K562 (cell line): Measurements from ENCODE around the gene PIK3CD. TPM values are rescaled to one million over a fixed set of nuclear protein-coding genes. Genes with fewer than 3 reads are reported as not detected.

Experiments
- ATAC-seq: fragments of 200-7000 bp; cut with Tn5 transposase; 3 replicates; pipeline ENCODE4 v1.9.1; 2020; ENCODE audit warnings: moderate library complexity
- BruUV-seq: library from RNA; stranded (reverse); fragments of 400-500 nt; replicated peaks from 2 replicates; lab custom pipeline; 2021; lab: Mats Ljungman, UMichigan
- CTCF ChIA-PET: fragments of 300-600 bp; formaldehyde crosslinking; extraction: SDS; loops from one replicate; lab custom pipeline; 2021; ENCODE audit warnings: low intra/inter-chr PET ratio; lab: Yijun Ruan, JAX
- POLR2A ChIA-PET: fragments of 300-600, 350-650 bp; sonication (Branson Sonifier 250); formaldehyde crosslinking; extraction: SDS; loops from one replicate; lab custom pipeline; 2021; ENCODE audit warnings: antibody characterized with exemption, inconsistent platforms; lab: Yijun Ruan, JAX
- DNase-seq, 4 experiments: peaks; one replicate each; pipeline versions ENCODE4 v3.0.0 to v3.0.0-alpha.2; 2011 to 2018; ENCODE audit warnings: low spot score in 3 of 4, mixed read lengths in 3 of 4; ENCODE audit errors: extremely low read depth in 1 of 4
- FAIRE-seq: peaks from 2 replicates; lab custom pipeline; 2011; peaks lifted over from hg19 to GRCh38; lab: Jason Lieb, UNC
- H2AFZ ChIP-seq: 2 replicates; pipeline ENCODE4 v1.6.0; 2011; ENCODE audit warnings: low read depth, low read length, control low read depth, inconsistent platforms
- H3K27ac ChIP-seq: fragments of 200-600 bp; 3 replicates; pipeline ENCODE4 v1.8.0; 2011; ENCODE audit warnings: low read depth, mild to moderate bottlenecking, control low read depth, inconsistent platforms, low read length, moderate library complexity, mixed read lengths; ENCODE audit errors: extremely low read depth
- H3K27me3 ChIP-seq, 2 experiments: fragments of 300-600 bp in 1 of 2; 2 replicates in 1 of 2; 3 replicates in 1 of 2; pipeline versions ENCODE4 v1.6.0 to v1.8.0; 2011; ENCODE audit warnings: inconsistent platforms in 2 of 2, low read length in 2 of 2, mild to moderate bottlenecking in 1 of 2, mixed read lengths in 1 of 2, moderate library complexity in 1 of 2; ENCODE audit not compliant: control insufficient read depth in 2 of 2, insufficient read depth in 2 of 2
- H3K36me3 ChIP-seq: fragments of 300-600 bp; 3 replicates; pipeline ENCODE4 v1.8.0; 2011; ENCODE audit warnings: mild to moderate bottlenecking, low read length, inconsistent platforms; ENCODE audit not compliant: control insufficient read depth, insufficient read depth
- H3K4me1 ChIP-seq, 2 experiments: fragments of 200-600 bp in 1 of 2; replicated peaks in 1 of 2; 2 replicates in 1 of 2; 3 replicates in 1 of 2; pipeline versions ENCODE4 v1.5.1 to v1.8.0; 2011; ENCODE audit warnings: inconsistent platforms in 2 of 2, low read length in 2 of 2, mild to moderate bottlenecking in 1 of 2, mixed read lengths in 1 of 2, moderate library complexity in 1 of 2; ENCODE audit not compliant: control insufficient read depth in 2 of 2, insufficient read depth in 2 of 2
- H3K4me2 ChIP-seq: 2 replicates; pipeline ENCODE4 v1.6.1; 2011; ENCODE audit warnings: low read length, control low read depth, inconsistent platforms, mixed read lengths; ENCODE audit not compliant: insufficient read depth
- H3K4me3 ChIP-seq: fragments of 200-600 bp; sonication (generic), shearing (Covaris generic); 2 replicates; pipeline ENCODE4 v1.5.1; 2016; ENCODE audit warnings: control low read depth, inconsistent platforms
- H3K79me2 ChIP-seq: fragments of 200-600 bp; 3 replicates; pipeline ENCODE4 v1.8.0; 2011; ENCODE audit warnings: low read length, inconsistent platforms; ENCODE audit not compliant: control insufficient read depth, insufficient read depth
- H3K9ac ChIP-seq, 2 experiments: 2 replicates each; pipeline versions ENCODE4 v1.6.0 to v1.6.1; 2011; ENCODE audit warnings: low read depth in 2 of 2, low read length in 2 of 2, control low read depth in 1 of 2, inconsistent platforms in 1 of 2, mild to moderate bottlenecking in 1 of 2, mixed read lengths in 1 of 2; ENCODE audit not compliant: insufficient read depth in 1 of 2
- H3K9me1 ChIP-seq: one replicate; pipeline ENCODE4 v1.6.0; 2011; ENCODE audit warnings: inconsistent platforms, mild to moderate bottlenecking, low read length, moderate library complexity; ENCODE audit not compliant: control insufficient read depth, insufficient read depth
- H3K9me3 ChIP-seq: replicated peaks from 2 replicates; pipeline ENCODE4 v1.5.1; 2011; ENCODE audit warnings: low read depth, low read length, inconsistent platforms; ENCODE audit not compliant: control insufficient read depth, insufficient read depth
- H4K20me1 ChIP-seq: replicated peaks from 2 replicates; pipeline ENCODE4 v1.6.1; 2011; ENCODE audit warnings: low read length, inconsistent platforms, mixed read lengths; ENCODE audit not compliant: control insufficient read depth, insufficient read depth
- EGR1 ChIP-seq: fragments of 450-650 bp; conservative IDR thresholded peaks from 2 replicates; pipeline ENCODE4 v1.6.1; 2017; ENCODE audit warnings: mild to moderate bottlenecking
- HDAC2 ChIP-seq: fragments of 450-650 bp; IDR thresholded peaks from 2 replicates; pipeline ENCODE4 v1.6.1; 2016; ENCODE audit warnings: mild to moderate bottlenecking
- KAT7 ChIP-seq: sonication (generic); formaldehyde crosslinking; IDR thresholded peaks from 2 replicates; pipeline ENCODE4 v1.8.0; 2022; ENCODE audit warnings: missing genetic modification reagents, mild to moderate bottlenecking, borderline replicate concordance
- NRF1 ChIP-seq, 2 experiments: fragments of 450-650 bp; IDR thresholded peaks in 1 of 2; conservative IDR thresholded peaks in 1 of 2; 2 replicates each; pipeline ENCODE4 v1.6.1; 2014; ENCODE audit warnings: mild to moderate bottlenecking in 2 of 2
- PPARD ChIP-seq: fragments of 250-450 bp; sonication (Bioruptor Pico); IDR thresholded peaks from 2 replicates; pipeline ENCODE4 v1.8.0; 2022; ENCODE audit warnings: inconsistent platforms, mild to moderate bottlenecking, moderate library complexity
- TEAD2 ChIP-seq: fragments of 450-650 bp; IDR thresholded peaks from 2 replicates; pipeline ENCODE4 v1.6.1; 2016; ENCODE audit warnings: missing genetic modification characterization, control low read depth, missing compliant biosample characterization
- ZNF445 ChIP-seq: fragments of 250-450 bp; sonication (Bioruptor Pico); IDR thresholded peaks from 2 replicates; pipeline ENCODE4 v1.4.0; 2020; ENCODE audit warnings: low read depth, mild to moderate bottlenecking, moderate library complexity
- ZNF778 ChIP-seq: fragments of 450-650 bp; formaldehyde crosslinking; IDR thresholded peaks from 2 replicates; pipeline ENCODE4 v1.4.0; 2020; ENCODE audit warnings: mild to moderate bottlenecking, moderate library complexity
- WGBS: fragments of 100-300 bp; shearing (Covaris generic); methylation state at CpG from one replicate; pipeline ENCODE4 v1.1.6; 2016; ENCODE audit warnings: low coverage, mixed read lengths; ENCODE audit not compliant: insufficient coverage; ENCODE audit errors: missing lambda C conversion rate; 5-methylcytosine and 5-hydroxymethylcytosine counted together
- in situ Hi-C: fragments of 300-500 bp; cut with MboI; formaldehyde crosslinking; loops from 4 replicates; pipeline ENCODE4 v1.15.0; 2018; ENCODE audit warnings: inconsistent platforms, mixed read lengths
- intact Hi-C: fragments of 100-400 bp; cut with micrococcal nuclease; formaldehyde crosslinking; loops from 2 replicates; pipeline ENCODE4 v1.14.2; 2022
- polyA plus RNA-seq, 8 experiments: library from polyadenylated mRNA; depleted of rRNA in 4 of 8; stranded (reverse) in 5 of 8; unstranded in 3 of 8; fragments of >200 nt; fragmentation: Nextera tagmentation in 2 of 8; fragmentation: Illumina TruSeq in 1 of 8; extraction: Ambion mirVana in 2 of 8; extraction: Trizol in 1 of 8; gene quantifications; 2 replicates each; pipeline versions ENCODE4 v1.2.1 to v1.2.3, GENCODE V29; 2011 to 2014; ENCODE audit warnings: inconsistent platforms in 1 of 8, missing spikeins in 1 of 8
- total RNA-seq, 7 experiments: library from RNA; depleted of rRNA in 6 of 7; stranded (reverse); fragments of >200 nt in 6 of 7; fragmentation: Illumina TruSeq in 2 of 7; extraction: Trizol in 2 of 7; gene quantifications; 2 replicates each; pipeline versions ENCODE4 v1.2.1 to v1.2.3, GENCODE V29; 2011 to 2021; ENCODE audit warnings: low replicate concordance in 1 of 7
- TF ChIP-seq, protein P1 (sequence below): sonication (generic); formaldehyde crosslinking; IDR thresholded peaks from 2 replicates; pipeline ENCODE4 v1.8.0; 2022; ENCODE audit warnings: mild to moderate bottlenecking, missing genetic modification reagents
- TF ChIP-seq, protein P2 (sequence below): fragments of 200-800 bp; sonication (Bioruptor generic); IDR thresholded peaks from 2 replicates; pipeline ENCODE4 v1.6.1; 2017; ENCODE audit warnings: missing genetic modification characterization, missing compliant biosample characterization
- TF ChIP-seq, protein P3 (sequence below), 2 experiments: fragments of 450-650 bp; IDR thresholded peaks; 2 replicates each; pipeline ENCODE4 v1.6.1; 2016
- TF ChIP-seq, protein P4 (sequence below): fragments of 450-650 bp; IDR thresholded peaks from 2 replicates; pipeline ENCODE4 v1.6.1; 2017; ENCODE audit warnings: antibody characterized with exemption

Gene PIK3CD
- total and polyA plus RNA-seq, 9 of the 15 experiments (the other 6 are each of a cell fraction or from before 2014, with no cell fraction given) = 1.8 to 20.8 (median 7.2) TPM

DNA sequence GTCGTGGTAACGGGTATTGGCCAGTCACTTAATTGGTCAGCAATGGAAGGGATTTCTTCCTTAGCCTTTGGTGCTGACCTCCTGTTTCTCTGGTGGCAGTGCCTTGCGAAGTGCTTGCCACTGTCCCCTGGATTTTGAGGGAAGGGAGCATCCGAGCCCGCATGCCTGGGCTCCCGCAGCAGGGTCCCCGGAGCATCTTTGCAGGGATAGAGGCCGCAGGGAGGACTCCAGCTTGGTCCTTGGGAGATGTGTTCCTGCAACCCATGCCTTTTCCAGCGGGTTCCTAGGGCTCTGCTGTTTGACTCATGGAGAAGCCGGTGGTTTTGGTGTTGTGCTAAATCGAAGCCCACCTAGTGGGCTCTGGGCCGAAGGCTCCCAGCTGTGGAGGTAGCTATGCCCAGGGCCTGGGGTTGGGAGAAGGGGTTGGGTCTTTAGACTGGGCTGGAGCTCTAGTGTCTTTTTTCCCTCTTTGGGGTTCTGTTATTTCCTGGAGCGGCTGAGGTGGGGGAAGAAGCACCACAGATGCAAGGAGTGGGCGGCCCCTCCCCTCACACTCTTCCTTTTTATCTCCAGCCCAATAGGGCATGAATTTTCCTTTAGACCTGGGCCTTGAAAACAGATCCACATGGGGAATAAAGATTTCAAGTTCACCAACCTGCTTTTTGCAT is 39.0 kb downstream of the PIK3CD start:
- H3K79me2 ChIP-seq = peaks cover 12% of the 10 kb centered on the region; the same call in 2 of the 3 replicates
- H4K20me1 ChIP-seq = no peaks in the 10 kb centered on the region
- H3K4me1 ChIP-seq = peaks cover 31 to 39% of the 10 kb centered on the region in 2 experiments
- 64% methylated on average over 14 of the region's 14 CpGs for WGBS
- TF ChIP-seq, protein P1, sequence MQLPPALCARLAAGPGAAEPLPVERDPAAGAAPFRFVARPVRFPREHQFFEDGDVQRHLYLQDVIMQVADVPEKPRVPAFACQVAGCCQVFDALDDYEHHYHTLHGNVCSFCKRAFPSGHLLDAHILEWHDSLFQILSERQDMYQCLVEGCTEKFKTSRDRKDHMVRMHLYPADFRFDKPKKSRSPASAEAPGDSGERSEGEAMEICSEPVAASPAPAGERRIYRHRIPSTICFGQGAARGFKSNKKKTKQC (CRISPR knock-in tag) = no peak; the same call in 1 of the 2 replicates
- no peak for TF ChIP-seq ZNF778 (CRISPR knock-in tag)
- TF ChIP-seq HDAC2 = peak; percentile 1; the same call in 1 of the 2 replicates
- no peak for TF ChIP-seq KAT7
- TF ChIP-seq, protein P2, sequence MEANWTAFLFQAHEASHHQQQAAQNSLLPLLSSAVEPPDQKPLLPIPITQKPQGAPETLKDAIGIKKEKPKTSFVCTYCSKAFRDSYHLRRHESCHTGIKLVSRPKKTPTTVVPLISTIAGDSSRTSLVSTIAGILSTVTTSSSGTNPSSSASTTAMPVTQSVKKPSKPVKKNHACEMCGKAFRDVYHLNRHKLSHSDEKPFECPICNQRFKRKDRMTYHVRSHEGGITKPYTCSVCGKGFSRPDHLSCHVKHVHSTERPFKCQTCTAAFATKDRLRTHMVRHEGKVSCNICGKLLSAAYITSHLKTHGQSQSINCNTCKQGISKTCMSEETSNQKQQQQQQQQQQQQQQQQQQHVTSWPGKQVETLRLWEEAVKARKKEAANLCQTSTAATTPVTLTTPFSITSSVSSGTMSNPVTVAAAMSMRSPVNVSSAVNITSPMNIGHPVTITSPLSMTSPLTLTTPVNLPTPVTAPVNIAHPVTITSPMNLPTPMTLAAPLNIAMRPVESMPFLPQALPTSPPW = peak; percentile 4; the same call in 1 of the 2 replicates
- TF ChIP-seq, protein P3, sequence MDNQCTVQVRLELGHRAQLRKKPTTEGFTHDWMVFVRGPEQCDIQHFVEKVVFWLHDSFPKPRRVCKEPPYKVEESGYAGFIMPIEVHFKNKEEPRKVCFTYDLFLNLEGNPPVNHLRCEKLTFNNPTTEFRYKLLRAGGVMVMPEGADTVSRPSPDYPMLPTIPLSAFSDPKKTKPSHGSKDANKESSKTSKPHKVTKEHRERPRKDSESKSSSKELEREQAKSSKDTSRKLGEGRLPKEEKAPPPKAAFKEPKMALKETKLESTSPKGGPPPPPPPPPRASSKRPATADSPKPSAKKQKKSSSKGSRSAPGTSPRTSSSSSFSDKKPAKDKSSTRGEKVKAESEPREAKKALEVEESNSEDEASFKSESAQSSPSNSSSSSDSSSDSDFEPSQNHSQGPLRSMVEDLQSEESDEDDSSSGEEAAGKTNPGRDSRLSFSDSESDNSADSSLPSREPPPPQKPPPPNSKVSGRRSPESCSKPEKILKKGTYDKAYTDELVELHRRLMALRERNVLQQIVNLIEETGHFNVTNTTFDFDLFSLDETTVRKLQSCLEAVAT (IDR thresholded peaks at IDR 0.05) = 0 out of 4 replicates have a peak, but pooled peaks of 1 of the 2 experiments have one; percentile 6
- TF ChIP-seq ZNF445 (CRISPR knock-in tag) = no peak
- TF ChIP-seq EGR1 = peak; percentile 61
- no peak for TF ChIP-seq TEAD2 (tag)
- TF ChIP-seq, protein P4, sequence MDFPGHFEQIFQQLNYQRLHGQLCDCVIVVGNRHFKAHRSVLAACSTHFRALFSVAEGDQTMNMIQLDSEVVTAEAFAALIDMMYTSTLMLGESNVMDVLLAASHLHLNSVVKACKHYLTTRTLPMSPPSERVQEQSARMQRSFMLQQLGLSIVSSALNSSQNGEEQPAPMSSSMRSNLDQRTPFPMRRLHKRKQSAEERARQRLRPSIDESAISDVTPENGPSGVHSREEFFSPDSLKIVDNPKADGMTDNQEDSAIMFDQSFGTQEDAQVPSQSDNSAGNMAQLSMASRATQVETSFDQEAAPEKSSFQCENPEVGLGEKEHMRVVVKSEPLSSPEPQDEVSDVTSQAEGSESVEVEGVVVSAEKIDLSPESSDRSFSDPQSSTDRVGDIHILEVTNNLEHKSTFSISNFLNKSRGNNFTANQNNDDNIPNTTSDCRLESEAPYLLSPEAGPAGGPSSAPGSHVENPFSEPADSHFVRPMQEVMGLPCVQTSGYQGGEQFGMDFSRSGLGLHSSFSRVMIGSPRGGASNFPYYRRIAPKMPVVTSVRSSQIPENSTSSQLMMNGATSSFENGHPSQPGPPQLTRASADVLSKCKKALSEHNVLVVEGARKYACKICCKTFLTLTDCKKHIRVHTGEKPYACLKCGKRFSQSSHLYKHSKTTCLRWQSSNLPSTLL = no peak
- TF ChIP-seq NRF1 (conservative IDR thresholded peaks at IDR 0.05 in 1 of 2, IDR thresholded peaks at IDR 0.05 in 1 of 2) = no peak
- TF ChIP-seq PPARD (CRISPR knock-in tag) = no peak
- peak overlapping the region; percentile 48; the same call in 1 of the 2 replicates for H3K4me3 ChIP-seq
- intact Hi-C loops = no loop called here
- ATAC-seq (no peak), DNase-seq (no peak), FAIRE-seq (no peak)
- peak overlapping the region; percentile 80 for H3K4me2 ChIP-seq
- in situ Hi-C loops = no loop called here
- ChIA-PET POLR2A (interaction anchor here (0.6 to 1.5 kb wide), 5 partner anchors 10 to 751 kb away, joined by 3 to 5 read pairs (median 3); no protein-coding TSS in a partner anchor), CTCF (no interaction called here)
- peak overlapping the region; percentile 39 to 92; a peak in 3 of 4 replicates for H3K9ac ChIP-seq
- H3K36me3 ChIP-seq = no peaks in the 10 kb centered on the region; the same call in 2 of the 3 replicates
- no peaks in the 10 kb centered on the region for H3K9me1 ChIP-seq
- no peaks in the 10 kb centered on the region for H3K9me3 ChIP-seq
- no peaks in the 10 kb centered on the region for H3K27me3 ChIP-seq
- H3K27ac ChIP-seq = no peak overlapping the region
- H2AFZ ChIP-seq = peak overlapping the region; percentile 85
- BruUV-seq = TSS peak; percentile 35
